HG02763 (cell line): ENCODE data around the gene HSBP1L1.
"Not testable (repeated sequence)": the region's sequence is repeated elsewhere in the genome, so short reads cannot be mapped to it uniquely, and the experiment has no call there.

Experiments used
- ATAC-seq: cut with Tn5 transposase; IDR thresholded peaks from one replicate; pipeline ENCODE4 v1.9.1; 2021; ENCODE audit warnings: mild to moderate bottlenecking, moderate library complexity; ENCODE audit not compliant: unreplicated experiment

Gene HSBP1L1

DNA sequence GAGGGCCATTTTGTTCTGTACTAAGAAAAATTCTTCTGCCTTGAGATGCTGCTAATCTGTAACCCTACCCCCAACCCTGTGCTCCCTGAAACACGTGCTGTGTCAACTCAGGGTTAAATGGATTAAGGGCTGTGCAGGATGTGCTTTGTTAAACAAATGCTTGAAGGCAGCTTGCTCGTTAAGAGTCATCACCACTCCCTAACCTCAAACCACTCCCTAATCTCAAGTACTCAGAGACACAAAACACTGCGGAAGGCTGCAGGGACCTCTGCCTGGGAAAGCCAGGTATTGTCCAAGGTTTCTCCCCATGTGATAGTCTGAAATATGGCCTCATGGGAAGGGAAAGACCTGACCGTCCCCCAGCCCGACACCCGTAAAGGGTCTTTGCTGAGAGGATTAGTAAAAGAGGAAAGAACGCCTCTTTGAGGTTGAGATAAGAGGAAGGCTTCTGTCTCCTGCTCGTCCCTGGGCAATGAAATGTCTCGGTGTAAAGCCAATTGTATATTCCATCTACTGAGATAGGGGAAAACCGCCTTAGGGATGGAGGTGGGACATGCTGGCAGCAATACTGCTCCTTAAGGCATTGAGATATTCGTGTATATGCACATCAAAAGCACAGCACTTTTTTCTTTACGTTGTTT is 4.2 kb upstream of the HSBP1L1 start:
- ATAC-seq, result not testable (repeated sequence)

DNA sequence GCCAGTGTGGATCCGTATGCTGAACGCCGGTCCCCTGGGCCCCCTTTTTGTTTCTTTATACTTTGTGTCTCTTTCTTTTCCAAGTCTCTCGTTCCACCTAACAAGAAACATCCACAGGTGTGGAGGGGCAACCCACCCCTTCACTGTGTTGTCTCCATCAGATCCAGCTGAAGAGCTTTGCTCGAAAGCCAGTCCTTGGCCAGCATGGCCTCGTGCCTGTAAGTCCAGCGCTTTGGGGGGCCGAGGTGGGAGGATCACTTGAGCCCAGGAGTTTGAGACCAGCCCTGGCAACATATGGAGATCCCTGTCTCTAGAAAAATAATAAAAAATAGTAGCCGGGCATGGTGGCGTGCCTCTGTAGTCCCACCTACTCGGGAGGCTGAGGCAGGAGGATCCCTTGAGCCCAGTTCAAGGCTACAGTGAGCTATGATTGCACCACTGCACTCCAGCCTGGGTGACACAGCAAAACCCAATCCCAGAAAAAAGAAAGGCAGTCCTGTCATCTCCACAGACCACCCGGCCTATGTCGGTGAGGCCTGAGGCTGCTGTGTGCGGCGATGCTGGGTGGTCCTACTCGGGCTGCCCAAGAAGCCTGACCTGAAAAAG is 3.4 kb upstream of the HSBP1L1 start:
- no peak for ATAC-seq

DNA sequence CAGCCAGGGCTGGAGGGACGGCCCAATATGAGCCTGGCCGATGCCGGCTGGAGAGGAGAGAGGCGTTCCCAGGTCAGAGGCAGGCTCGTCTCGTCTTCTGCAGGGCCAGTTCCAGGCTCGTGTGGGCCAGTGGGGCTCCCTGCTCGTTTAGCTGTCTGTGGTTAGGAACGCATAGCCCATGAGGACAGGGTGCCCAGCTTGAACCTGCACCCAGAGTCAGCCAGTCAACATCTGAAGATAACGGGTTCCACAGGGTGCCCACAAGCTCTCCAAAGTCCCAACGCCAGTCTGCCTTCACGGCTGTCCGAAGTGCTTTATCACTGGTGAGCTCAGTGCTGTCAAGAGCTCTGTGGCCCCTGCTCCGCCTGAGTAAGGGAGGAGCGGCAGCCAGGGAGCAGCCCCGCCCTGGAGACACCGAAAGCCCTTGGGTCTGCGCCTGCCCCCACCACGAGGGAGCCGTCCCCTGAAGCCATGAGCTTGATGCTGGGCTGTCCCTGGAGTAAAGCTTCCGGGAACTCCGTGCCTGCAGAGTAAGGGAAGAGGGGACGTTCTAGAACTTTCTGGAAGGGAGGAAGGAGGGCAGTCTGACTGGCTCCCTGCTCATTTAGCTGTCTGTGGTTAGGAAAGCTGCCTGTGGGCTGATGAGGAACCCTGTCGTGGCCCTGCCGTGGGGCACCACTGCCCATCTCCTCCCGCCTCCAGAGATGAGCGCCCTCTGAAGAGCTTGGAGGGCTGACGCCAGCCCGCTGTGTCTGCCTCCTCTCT is 2.7 kb upstream of the HSBP1L1 start:
- ATAC-seq, result no peak

DNA sequence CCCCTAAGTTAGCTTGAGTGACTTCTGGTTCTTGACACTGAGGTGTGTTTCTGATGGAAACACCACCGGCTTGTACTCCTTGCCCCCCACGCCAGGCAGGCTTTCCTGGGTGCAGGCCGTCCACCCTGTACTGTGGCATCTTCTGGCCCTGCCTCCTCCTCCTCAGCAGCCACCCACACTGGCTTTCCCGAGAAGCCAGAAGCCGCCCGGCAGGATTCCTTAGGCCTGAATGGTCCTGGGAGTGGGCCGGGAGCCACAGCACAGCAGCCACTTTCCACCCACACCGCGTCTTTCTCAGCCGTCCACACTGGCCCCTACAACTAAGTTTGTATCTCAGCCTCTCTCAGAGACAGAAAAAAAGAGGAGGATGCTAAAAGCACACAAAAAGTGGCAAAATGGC is 2.1 kb upstream of the HSBP1L1 start:
- ATAC-seq, result no peak

DNA sequence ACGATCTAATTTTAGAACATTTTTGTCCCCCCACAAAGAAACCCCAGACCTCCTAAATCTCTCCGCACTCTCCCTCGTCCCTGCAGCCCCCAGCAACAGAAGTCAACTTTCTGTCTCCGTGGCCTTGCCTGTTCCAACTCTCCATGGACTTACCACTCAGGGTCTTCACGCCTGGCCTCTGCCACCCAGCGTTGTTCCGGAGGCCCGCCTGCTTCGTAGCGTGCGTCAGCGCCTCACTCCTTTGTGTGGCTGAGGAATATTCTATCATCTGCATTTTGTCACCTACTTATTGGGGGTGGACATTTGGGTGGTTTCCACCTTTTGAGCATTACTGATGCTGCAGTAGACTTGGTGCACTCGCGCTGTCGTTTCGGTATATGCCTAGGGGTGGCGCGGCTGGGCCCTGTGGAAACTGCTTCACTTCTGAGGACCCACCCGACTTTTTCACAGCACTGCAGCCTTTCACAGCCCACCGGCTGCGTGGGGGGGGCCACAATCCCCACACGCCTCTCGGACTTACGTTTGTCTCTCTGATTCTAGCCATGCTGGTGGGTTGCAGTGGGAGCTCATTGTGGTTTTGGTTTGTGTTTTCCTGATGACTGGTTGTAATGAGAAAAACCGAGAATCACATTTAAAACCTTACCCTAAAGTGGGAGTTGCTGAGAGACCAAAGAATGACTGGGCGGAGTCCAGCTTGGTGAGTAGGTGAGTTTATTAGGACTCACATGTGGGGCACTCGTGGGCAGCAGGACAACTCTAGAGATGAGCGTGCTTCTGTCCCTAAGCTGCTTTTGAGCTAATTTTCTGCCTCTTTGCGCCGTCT is 1.4 kb upstream of the HSBP1L1 start:
- ATAC-seq, result peak; percentile 42

DNA sequence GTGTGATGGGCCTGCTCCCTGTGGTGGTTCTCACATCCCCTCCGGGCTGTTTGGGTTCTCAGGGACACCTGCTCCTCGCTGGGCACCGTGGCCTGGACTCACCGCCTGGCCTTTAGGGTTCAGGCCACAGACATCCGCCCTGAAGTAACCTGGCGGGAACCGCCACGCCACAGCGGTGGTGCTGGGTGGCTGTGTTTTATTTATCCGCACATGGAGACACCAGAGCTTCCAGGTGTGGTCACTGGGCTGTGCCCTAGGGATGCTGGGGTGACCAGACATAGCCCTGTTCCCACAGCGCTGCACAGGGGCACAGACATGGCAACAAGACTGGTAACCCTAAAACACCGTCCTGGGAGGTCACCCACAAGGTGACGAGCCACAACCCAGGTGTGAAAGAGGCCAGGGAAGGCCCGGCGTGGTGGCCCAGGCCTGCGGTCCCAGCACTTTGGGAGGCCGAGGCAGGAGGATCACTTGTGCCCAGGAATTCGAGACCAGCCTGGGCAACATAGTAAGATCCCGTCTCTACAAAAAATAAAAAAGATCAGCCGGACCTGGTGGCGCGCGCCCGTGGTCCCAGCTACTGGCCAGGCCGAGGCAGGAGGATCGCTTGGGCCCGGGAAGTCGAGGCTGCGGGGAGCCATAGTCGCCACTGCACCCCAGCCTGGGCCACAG is 649 bp upstream of the HSBP1L1 start:
- no peak for ATAC-seq

DNA sequence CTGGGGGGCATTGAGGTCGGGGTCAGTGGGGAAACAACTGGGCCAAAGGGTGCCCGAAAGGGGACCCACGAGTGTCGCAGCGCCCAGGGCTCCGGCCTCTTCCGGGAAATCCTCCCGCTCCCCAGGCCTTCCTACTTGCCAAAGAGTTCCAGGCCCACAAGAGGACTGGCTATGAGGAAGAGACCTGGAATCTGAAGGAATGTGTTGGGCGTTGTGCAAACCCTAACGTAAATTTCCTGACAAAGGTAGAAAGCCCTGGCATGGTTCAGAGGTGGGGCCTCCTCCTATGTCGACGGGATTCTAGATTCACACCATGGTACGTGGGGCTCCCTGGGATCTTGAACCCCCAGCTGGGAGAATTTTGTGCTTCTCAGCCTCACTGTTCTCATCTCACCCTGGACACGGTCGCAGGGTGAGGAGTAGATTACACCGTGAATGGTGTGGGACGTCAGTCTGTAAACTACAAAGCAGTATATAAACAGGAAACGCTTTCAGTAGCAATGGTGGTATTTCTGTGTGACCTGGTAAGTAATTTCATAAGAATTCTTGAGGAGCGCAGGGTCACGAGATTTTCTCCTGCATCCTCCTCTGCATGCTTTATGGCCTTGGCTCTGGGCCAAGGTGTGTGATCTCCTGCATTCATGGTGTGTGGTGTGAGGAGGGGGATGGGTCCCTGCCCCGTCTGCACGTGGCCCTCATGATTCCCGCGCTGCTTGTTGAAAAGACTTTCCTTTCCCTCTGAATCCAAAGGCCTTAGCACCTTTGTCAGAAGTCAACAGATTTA is 868 bp downstream of the HSBP1L1 start:
- ATAC-seq, result no peak

DNA sequence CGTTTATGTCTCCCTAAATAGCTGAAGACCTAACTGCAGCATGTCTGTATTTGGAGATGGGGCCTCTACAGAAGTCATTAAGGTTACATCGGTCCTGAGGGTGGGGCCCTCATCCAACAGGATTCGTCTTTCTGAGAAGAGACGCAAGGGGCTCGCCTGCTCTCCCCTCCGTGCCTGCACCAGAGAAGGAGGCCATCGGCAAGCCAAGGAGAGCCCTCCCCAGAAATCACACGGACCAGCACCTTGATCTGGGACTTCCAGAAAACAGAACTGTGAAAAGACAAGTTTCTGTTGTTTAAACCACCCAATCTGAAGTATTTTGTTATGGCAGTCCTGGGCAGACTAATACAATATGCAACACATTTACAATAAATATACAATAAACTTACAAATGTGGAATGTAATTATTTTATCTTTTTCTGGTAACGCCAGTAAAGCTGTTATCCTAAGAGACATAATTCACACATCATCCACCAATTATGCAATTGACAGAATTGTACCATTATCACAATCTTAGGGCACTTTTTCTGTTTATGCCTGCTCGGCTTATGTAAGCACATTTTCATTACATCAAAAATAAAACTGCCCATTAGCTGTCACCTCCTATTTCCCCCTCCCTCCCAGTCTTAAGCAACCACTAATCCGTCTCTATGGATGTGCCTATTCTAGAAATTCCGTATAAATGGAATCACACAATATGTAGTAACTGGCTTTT is 6.1 kb downstream of the HSBP1L1 start:
- ATAC-seq, result no peak

DNA sequence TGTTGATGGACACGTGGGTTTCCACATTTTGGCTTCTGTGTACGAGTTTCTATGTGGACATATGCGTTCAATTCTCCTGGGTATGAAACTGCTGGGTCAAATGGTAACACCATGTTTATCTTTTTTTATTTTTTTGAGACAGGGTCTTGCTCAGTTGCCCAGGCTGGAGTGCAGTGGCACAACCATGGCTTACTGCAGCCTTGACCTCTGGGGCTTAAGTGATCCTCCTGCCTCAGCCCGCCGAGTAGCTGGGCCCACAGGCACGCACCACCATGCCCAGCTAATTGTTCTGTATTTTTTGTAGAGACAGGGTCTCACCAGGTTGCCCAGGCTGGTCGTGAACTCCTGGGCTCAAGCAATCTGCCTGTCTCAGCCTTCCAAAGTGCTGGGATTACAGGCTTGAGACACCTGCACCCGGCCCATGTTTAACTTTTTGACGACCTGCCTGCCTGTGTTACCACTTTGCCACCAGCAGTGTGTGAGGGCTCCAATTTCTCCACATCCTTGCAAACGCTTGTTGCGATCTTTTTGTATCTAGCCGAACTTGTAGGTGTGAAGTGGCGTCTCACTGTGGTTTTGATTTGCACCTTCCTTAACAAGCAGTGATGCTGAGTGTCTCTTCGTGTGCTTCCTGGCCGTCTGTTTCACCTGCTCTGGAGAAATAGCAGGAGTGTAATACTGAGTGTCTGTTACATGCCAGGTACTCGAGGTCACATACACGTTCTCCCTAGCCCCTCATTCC is 6.9 kb downstream of the HSBP1L1 start:
- ATAC-seq, result no peak

DNA sequence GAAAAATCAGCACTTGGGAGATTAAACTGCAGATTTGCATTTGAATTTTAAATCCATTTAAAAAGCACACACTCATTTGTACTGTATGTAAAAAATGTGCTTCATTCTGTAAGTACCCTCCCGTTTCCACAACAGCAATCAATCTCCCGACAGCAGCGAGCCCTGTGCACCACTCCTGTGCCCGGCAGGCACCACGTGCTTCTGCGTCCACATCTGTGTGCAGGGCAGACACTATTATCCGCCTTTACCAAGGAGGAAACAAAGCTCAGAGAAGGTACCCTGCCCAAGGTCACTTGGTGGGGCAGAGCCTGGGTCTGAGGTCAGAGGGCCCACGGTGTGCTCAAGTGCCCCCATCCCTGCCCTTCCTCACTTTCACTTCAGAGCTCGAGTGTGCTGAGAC is 7.5 kb downstream of the HSBP1L1 start:
- no peak for ATAC-seq

DNA sequence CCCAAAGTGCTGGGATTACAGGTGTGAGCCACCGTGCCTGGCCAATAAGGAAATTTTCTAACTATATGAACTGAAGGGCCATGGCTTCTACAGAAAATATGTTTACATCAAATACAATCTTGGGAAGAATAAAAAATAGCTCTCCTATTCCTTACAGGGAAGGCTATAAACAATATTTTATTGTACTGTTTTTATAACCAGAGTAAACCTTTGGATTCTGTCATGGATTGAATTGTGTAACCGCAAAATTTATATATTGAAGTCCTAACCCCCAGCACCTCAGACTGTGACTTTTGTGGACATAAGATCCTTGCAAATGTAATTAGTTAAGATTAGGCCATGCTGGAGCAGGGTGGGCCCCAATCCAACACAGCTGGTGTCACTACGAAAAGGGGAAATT is 8.3 kb downstream of the HSBP1L1 start:
- no peak for ATAC-seq

DNA sequence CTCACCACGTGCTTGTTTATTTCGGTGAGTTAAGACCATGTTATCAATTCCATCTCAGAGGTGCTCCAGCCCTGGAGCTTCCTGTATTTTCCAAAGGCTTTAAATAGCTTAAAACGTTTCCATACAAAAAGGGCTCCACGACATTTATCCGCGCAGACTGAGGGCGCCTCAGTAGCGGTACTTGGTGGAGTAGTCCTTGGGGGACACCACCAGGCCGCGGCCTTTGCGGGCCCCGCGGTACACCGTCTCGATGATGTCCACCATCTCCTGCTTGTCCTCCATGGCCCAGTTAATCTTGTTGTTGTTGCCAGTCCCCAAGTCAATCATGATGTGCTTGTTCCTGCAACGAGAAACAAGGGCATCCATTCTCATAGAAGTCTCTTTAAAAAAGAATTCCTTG is 9.1 kb downstream of the HSBP1L1 start:
- no peak for ATAC-seq

DNA sequence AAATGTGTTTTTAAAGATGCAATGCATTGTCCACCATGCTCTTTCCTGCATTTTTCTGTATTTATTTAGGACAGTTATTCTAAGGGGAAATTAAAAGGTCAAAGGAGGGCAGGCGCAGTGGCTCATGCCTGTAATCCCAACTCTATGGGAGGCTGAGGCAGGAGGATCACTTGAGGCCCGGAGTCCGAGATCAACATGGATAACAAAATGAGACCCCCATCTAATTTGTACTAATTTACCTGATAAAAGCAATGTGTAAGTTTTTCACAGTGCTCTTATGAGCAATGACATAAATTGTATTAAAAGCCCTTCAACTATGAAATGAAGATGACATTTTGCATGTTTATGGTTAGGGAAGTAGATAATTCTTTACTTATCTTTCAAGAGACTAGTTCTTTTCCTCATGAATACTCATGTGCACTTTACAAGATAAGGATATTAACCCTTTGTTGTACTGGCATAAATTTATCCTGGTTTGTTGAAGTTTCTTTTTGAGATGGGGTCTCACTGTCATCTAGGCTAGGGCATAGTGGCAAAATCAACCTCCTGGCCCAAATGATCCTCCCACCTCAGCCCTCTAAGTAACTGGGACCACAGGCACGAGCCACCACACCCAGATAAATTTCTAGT is 9.7 kb downstream of the HSBP1L1 start:
- no peak for ATAC-seq

DNA sequence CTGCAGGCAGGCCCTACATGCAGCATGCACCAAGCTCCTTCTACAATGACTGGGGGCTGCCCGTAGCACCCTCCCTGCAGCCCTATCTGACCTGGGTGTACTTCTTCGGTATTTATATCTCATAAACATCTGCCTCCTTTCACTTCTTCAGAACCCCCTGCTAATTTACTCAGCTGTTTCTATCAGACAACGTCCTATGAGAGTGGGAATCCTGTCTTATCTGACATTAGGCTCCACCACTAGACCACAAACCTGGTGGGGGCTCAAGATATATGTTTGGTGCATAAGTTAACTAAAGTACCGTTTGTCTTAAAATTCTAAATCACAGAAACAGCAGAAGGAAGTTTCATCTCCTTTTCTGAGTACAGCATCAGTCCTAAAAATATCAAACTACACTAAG is 10.6 kb downstream of the HSBP1L1 start:
- ATAC-seq, result no peak

DNA sequence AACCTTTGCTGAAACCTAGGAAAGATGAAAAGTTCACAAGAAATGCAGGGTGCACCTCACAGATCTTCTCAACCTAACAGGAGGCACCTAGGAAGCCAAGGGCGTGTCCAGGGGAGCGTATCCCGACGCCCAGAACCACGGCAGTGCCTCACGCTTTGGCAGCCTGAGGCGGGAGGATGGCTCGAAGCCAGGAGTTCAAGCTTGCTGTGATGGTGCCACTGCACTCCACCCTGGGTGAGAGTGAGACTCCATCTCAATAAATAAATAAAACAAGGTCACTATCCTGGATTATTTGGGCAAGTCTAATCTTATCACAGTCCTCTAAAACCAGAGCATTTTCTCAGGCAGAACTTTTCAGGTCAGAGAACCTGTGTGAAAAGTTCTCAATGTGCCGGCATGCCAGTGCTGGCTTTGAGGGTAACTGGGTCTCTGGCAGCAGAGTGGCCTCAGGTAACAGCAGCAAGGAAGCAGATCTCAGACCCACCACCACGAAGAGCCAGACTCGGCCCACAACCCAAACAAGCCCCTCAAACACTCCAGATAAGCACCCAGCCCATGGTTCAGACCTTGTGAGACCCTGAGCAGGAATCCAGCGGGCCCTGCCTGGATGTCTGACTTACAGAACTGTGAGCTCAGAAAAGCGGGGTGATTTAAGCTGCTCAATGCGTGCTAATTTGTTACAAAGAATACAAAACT is 11.7 kb downstream of the HSBP1L1 start:
- ATAC-seq, result no peak

DNA sequence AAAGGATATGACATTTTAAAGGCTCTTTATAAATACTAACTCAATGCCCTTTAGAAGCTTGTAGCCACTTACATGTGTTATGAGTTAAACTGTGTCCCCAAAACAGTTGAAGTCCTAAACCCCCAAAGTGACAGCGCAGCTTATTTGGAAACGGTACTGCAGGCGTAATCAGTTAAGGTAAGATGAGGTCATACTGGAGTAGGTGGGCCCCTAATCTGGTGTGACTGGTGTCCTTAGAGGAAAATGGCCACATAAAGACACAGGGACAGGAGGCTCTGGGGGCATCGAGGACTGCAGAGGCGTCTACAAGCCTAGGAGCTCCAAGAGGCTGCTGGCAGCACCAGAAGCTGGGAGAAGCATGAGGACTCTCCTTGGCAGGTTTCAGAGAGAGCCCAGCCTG is 15.4 kb downstream of the HSBP1L1 start:
- no peak for ATAC-seq

DNA sequence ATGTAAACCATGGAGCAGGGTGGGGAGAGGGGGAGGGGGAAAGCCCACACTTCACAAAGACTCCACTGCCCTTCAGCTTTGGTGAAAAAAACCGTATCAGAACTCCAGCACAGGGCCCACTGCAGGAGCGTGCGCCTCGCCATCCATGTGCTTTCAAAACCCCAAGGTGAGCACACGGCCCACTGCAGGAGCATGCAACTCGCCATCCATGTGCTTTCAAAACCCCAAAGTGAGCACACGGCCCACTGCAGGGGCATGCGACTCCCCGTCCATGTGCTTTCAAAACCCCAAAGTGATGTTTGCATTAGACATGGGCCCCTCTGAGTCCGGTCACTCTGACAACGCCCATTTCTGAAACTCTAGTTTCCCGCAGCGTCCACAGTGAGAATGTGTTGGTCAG is 16.1 kb downstream of the HSBP1L1 start:
- no peak for ATAC-seq

DNA sequence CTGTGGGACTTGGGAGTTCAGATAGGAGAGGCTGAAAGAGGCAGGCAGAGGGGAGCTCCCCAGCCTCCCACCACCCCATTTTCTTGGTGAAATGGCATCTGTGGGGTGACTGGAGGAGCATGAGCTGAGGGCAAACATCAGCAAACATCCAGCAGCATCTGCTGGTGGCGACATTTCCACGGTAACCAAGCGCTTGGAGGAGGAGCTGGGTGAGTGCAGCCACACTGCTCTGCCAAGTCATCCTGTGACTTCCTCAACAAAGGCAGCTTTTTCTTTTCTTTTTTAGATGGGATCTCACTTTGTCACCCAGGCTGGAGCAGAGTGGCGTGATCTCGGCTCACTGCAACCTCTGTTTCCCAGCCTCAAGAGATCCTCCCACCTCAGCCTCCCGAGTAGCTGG is 18.3 kb downstream of the HSBP1L1 start:
- ATAC-seq, result no peak
